Endothelial cell of hepatic sinusoid (primary cell): ENCODE results near the gene P2RX2.

Source experiments
- in situ Hi-C: cut with HindIII; loops from 2 replicates; pipeline ENCODE4 v1.10.0; 2017; ENCODE audit warnings: low sequenced_read_pairs

P2RX2 gene

GRCh38 chr12:132618683-132619043 is at the start of gene P2RX2:
Gene P2RX2, plus strand, starts transcription at chr12:132618776. Its CDS starts 41 bp downstream, at chr12:132618817.
- in situ Hi-C loops = loop anchor here (5.0 to 25.0 kb wide), 2 partner anchors 39 to 181 kb away; no protein-coding TSS in a partner anchor

- in situ Hi-C loops = no loop called here
Observed at GRCh38 chr12:132568826-132569480, 49.6 kb upstream of the P2RX2 start.

GRCh38 chr12:132569856-132570480 is 48.6 kb upstream of the P2RX2 start:
- in situ Hi-C loops = no loop called here

- in situ Hi-C loops = no loop called here
Observed at GRCh38 chr12:132570635-132571034, 47.9 kb upstream of the P2RX2 start.

- in situ Hi-C loops = no loop called here
Observed at GRCh38 chr12:132571051-132571450, 47.5 kb upstream of the P2RX2 start.

- in situ Hi-C loops = no loop called here
Observed at GRCh38 chr12:132571598-132571997, 47.0 kb upstream of the P2RX2 start.

- in situ Hi-C loops = no loop called here
Observed at GRCh38 chr12:132572106-132572505, 46.5 kb upstream of the P2RX2 start.

- in situ Hi-C loops = no loop called here
Observed at GRCh38 chr12:132572801-132573760, 45.5 kb upstream of the P2RX2 start.

- in situ Hi-C loops = no loop called here
Observed at GRCh38 chr12:132574271-132574996, 44.1 kb upstream of the P2RX2 start.

- in situ Hi-C loops = no loop called here
Observed at GRCh38 chr12:132575661-132576060, 42.9 kb upstream of the P2RX2 start.

- in situ Hi-C loops = no loop called here
Observed at GRCh38 chr12:132576701-132577100, 41.9 kb upstream of the P2RX2 start.

- in situ Hi-C loops = no loop called here
Observed at GRCh38 chr12:132577191-132577920, 41.2 kb upstream of the P2RX2 start.

- in situ Hi-C loops = no loop called here
Observed at GRCh38 chr12:132578118-132578517, 40.5 kb upstream of the P2RX2 start.

GRCh38 chr12:132578826-132579225 is 39.8 kb upstream of the P2RX2 start:
- in situ Hi-C loops = no loop called here

- in situ Hi-C loops = no loop called here
Observed at GRCh38 chr12:132579744-132580143, 38.8 kb upstream of the P2RX2 start.

- in situ Hi-C loops = no loop called here
Observed at GRCh38 chr12:132580701-132581292, 37.8 kb upstream of the P2RX2 start.

- in situ Hi-C loops = no loop called here
Observed at GRCh38 chr12:132581348-132582057, 37.1 kb upstream of the P2RX2 start.

GRCh38 chr12:132582058-132582420 is 36.5 kb upstream of the P2RX2 start:
- in situ Hi-C loops = no loop called here
